ENCODE results near the gene ACOX3. TPM values are rescaled to one million over a fixed set of nuclear protein-coding genes. Genes with fewer than 3 reads are reported as not detected.
"Not testable (repeated sequence)": the region's sequence is repeated elsewhere in the genome, so short reads cannot be mapped to it uniquely, and the experiment has no call there.

Gene ACOX3
- polyA plus RNA-seq, 1 experiment, result 7.9 TPM

GRCh38 chr4:8343262-8343966 lies 97.1 kb downstream of the ACOX3 start:
- ChIA-PET CTCF (interaction anchor here (0.8 to 1.0 kb wide), 2 partner anchors 101 kb away, joined by 3 read pairs; no protein-coding TSS in a partner anchor), POLR2A (interaction anchor here (1.3 kb wide), 1 partner anchor 50 kb away, joined by 3 read pairs; no protein-coding TSS in a partner anchor)
- H3K9me3 ChIP-seq (ENCODE audit: control insufficient read depth, insufficient read depth, low read length), result peaks cover 3% of the 10 kb centered on the region; the same call in 1 of the 2 replicates
- no peak overlapping the region for H3K4me3 ChIP-seq (ENCODE audit: low read depth, low read length)
- TF ChIP-seq CTCF (IDR thresholded peaks at IDR 0.05; ENCODE audit: low read depth, low read length), result no peak
- H3K27ac ChIP-seq (ENCODE audit: low read depth, low read length), result peak overlapping the region; percentile 39
- no peak for DNase-seq (ENCODE audit: low read depth, low spot score)
- peaks cover 17% of the 10 kb centered on the region for H3K27me3 ChIP-seq (ENCODE audit: control insufficient read depth, insufficient read depth, low read length)

GRCh38 chr4:8342651-8343261 lies 97.8 kb downstream of the ACOX3 start:
- peak; percentile 27; the same call in 1 of the 2 replicates for TF ChIP-seq CTCF (IDR thresholded peaks at IDR 0.05; ENCODE audit: low read depth, low read length)
- peaks cover 3% of the 10 kb centered on the region; the same call in 1 of the 2 replicates for H3K9me3 ChIP-seq (ENCODE audit: control insufficient read depth, insufficient read depth, low read length)
- peaks cover 16% of the 10 kb centered on the region for H3K27me3 ChIP-seq (ENCODE audit: control insufficient read depth, insufficient read depth, low read length)
- CTCF ChIA-PET, result interaction anchor here (0.8 to 1.9 kb wide), 2 partner anchors 101 to 166 kb away, joined by 3 to 5 read pairs; no protein-coding TSS in a partner anchor
- no peak overlapping the region for H3K27ac ChIP-seq (ENCODE audit: low read depth, low read length)
- no peak for DNase-seq (ENCODE audit: low read depth, low spot score)
- H3K4me3 ChIP-seq (ENCODE audit: low read depth, low read length), result no peak overlapping the region
- POLR2A ChIA-PET, result no interaction called here

- no peak overlapping the region for H3K27ac ChIP-seq (ENCODE audit: low read depth, low read length)
- ChIA-PET CTCF (interaction anchor here (1.9 kb wide), 1 partner anchor 165 kb away, joined by 5 read pairs; no protein-coding TSS in a partner anchor), POLR2A (no interaction called here)
- H3K4me3 ChIP-seq (ENCODE audit: low read depth, low read length), result no peak overlapping the region
- peaks cover 8% of the 10 kb centered on the region for H3K27me3 ChIP-seq (ENCODE audit: control insufficient read depth, insufficient read depth, low read length)
- H3K9me3 ChIP-seq (ENCODE audit: control insufficient read depth, insufficient read depth, low read length), result peaks cover 3% of the 10 kb centered on the region; the same call in 1 of the 2 replicates
- no peak for TF ChIP-seq CTCF (IDR thresholded peaks at IDR 0.05; ENCODE audit: low read depth, low read length)
- no peak for DNase-seq (ENCODE audit: low read depth, low spot score)
Measured at GRCh38 chr4:8341691-8342090, 98.8 kb downstream of the ACOX3 start.

- H3K27ac ChIP-seq (ENCODE audit: low read depth, low read length); H3K4me3 ChIP-seq (ENCODE audit: low read depth, low read length); DNase-seq (ENCODE audit: low read depth, low spot score); H3K27me3 ChIP-seq (ENCODE audit: control insufficient read depth, insufficient read depth, low read length); POLR2A ChIA-PET; H3K9me3 ChIP-seq (ENCODE audit: control insufficient read depth, insufficient read depth, low read length): not testable (repeated sequence)
- CTCF ChIA-PET, result interaction anchor here (1.9 kb wide), 1 partner anchor 165 kb away, joined by 5 read pairs; no protein-coding TSS in a partner anchor
Measured at GRCh38 chr4:8341281-8341680, 99.2 kb downstream of the ACOX3 start.

GRCh38 chr4:8340781-8341241 lies 99.7 kb downstream of the ACOX3 start:
- DNase-seq (ENCODE audit: low read depth, low spot score), result no peak
- Histone ChIP-seq H3K27ac (ENCODE audit: low read depth, low read length) (no peak overlapping the region), H3K4me3 (ENCODE audit: low read depth, low read length) (no peak overlapping the region), H3K9me3 (ENCODE audit: control insufficient read depth, insufficient read depth, low read length) (peaks cover 3% of the 10 kb centered on the region; the same call in 1 of the 2 replicates), H3K27me3 (ENCODE audit: control insufficient read depth, insufficient read depth, low read length) (peaks cover 5% of the 10 kb centered on the region)
- ChIA-PET CTCF (interaction anchor here (1.9 kb wide), 1 partner anchor 164 kb away, joined by 5 read pairs; no protein-coding TSS in a partner anchor), POLR2A (no interaction called here)
- no peak for TF ChIP-seq CTCF (IDR thresholded peaks at IDR 0.05; ENCODE audit: low read depth, low read length)

All from AG04450 (cell line).